Measurements from ENCODE around the gene GPC6.

The GPC6 gene

GRCh38 chr13:94007072-94007471, 780.5 kb downstream of the GPC6 start:
- CTCF ChIA-PET, result no interaction called here
- TF ChIP-seq TRIM28 (IDR thresholded peaks at IDR 0.05; ENCODE audit: borderline replicate concordance, low read length) (peak; percentile 59; the same call in 1 of the 2 replicates), ZSCAN18 (tag by site-specific recombination; IDR thresholded peaks at IDR 0.05) (no peak)

GRCh38 chr13:94009701-94010100, 783.1 kb downstream of the GPC6 start:
- Histone ChIP-seq H3K4me3 (ENCODE audit: low read depth, low read length) (no peak overlapping the region), H3K27ac (ENCODE audit: extremely low read depth, low read depth, low read length) (no peak overlapping the region), H3K36me3 (ENCODE audit: control insufficient read depth in 2 of 2, insufficient read depth in 1 of 2, low read length in 2 of 2) (no peaks in the 10 kb centered on the region), H3K9me3 (ENCODE audit: control insufficient read depth, insufficient read depth, low read depth, low read length) (no peaks in the 10 kb centered on the region), H3K4me1 (ENCODE audit: control insufficient read depth, insufficient read depth, low read length) (no peaks in the 10 kb centered on the region)
- TF ChIP-seq ZNF37A (tag by site-specific recombination; IDR thresholded peaks at IDR 0.05), result no peak
- no peak for TF ChIP-seq ZBTB1 (tag by site-specific recombination; IDR thresholded peaks at IDR 0.05)
- no peak for TF ChIP-seq SETDB1 (IDR thresholded peaks at IDR 0.05; ENCODE audit: insufficient read length, low read length)
- TF ChIP-seq ZNF555 (tag by site-specific recombination; conservative IDR thresholded peaks at IDR 0.05), result no peak
- TF ChIP-seq ZNF639 (tag by site-specific recombination; IDR thresholded peaks at IDR 0.05), result no peak
- TF ChIP-seq HOXC10 (CRISPR knock-in tag; IDR thresholded peaks at IDR 0.05), result no peak
- TF ChIP-seq ZFP69B (tag by site-specific recombination; IDR thresholded peaks at IDR 0.05), result no peak
- TF ChIP-seq ZNF549 (tag by site-specific recombination; IDR thresholded peaks at IDR 0.05), result no peak
- TF ChIP-seq ZNF335 (tag by site-specific recombination; conservative IDR thresholded peaks at IDR 0.05), result no peak
- no peak for TF ChIP-seq ZNF221 (tag by site-specific recombination; IDR thresholded peaks at IDR 0.05; ENCODE audit: borderline replicate concordance)
- TF ChIP-seq ZSCAN30 (tag by site-specific recombination; IDR thresholded peaks at IDR 0.05), result no peak
- TF ChIP-seq ZNF529 (tag by site-specific recombination; IDR thresholded peaks at IDR 0.05; ENCODE audit: insufficient replicate concordance), result no peak
- TF ChIP-seq ZBTB10 (tag by site-specific recombination; IDR thresholded peaks at IDR 0.05), result no peak
- no peak for TF ChIP-seq KLF17 (tag by site-specific recombination; IDR thresholded peaks at IDR 0.05)
- TF ChIP-seq ZNF571 (tag by site-specific recombination; IDR thresholded peaks at IDR 0.05), result no peak
- TF ChIP-seq KLF10 (tag by site-specific recombination; IDR thresholded peaks at IDR 0.05), result no peak
- TF ChIP-seq ZNF2 (tag by site-specific recombination; IDR thresholded peaks at IDR 0.05), result no peak
- no peak for TF ChIP-seq MZF1 (tag by site-specific recombination; IDR thresholded peaks at IDR 0.05; ENCODE audit: borderline replicate concordance)
- no peak for TF ChIP-seq ZNF133 (tag by site-specific recombination; IDR thresholded peaks at IDR 0.05)
- no peak for TF ChIP-seq GLIS1 (tag by site-specific recombination; IDR thresholded peaks at IDR 0.05)
- ChIA-PET POLR2A (no interaction called here), CTCF (no interaction called here)

More at GRCh38 chr13:94007072-94007471, 780.5 kb downstream of the GPC6 start:
- Histone ChIP-seq H3K36me3 (ENCODE audit: control insufficient read depth in 2 of 2, insufficient read depth in 1 of 2, low read length in 2 of 2) (no peaks in the 10 kb centered on the region), H3K9me3 (ENCODE audit: control insufficient read depth, insufficient read depth, low read depth, low read length) (no peaks in the 10 kb centered on the region), H3K4me3 (ENCODE audit: low read depth, low read length) (no peak overlapping the region), H3K27ac (ENCODE audit: extremely low read depth, low read depth, low read length) (no peak overlapping the region), H3K4me1 (ENCODE audit: control insufficient read depth, insufficient read depth, low read length) (no peaks in the 10 kb centered on the region)
- POLR2A ChIA-PET, result no interaction called here
